ENCODE measurements around the gene KRTAP24-1. TPM values are rescaled to one million over a fixed set of nuclear protein-coding genes. Genes with fewer than 3 reads are reported as not detected.

The KRTAP24-1 gene, protein sequence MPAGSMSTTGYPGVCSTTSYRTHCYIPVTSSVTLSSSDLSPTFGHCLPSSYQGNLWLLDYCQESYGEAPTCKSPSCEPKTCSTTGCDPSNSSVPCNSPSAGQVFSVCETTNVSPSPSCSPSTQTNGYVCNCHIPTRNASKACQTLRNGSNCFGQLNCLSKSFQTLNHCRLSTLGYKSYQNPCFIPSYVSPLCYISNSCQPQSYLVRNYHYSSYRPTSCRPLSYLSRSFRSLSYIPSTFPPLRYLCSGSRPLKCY
- total RNA-seq = not detected in 2 replicates

DNA sequence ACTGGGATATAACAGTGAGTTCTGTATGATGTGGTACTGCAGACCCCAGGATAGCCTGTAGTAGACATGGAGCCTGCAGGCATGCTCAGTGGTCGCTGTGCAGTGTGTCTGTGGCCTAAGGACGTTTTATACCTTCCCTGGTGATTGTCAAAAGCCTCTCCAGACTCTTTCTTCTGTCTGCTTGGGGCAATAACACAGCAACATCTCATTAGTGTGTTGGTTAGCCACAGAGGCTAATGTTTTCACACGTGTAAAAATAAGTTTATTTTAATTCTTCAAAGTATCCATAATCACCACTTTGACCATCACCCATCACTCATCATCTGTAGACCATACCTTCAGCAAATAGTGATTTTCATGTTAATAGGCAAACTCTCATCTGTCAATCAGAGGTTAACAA lies at the start of gene KRTAP24-1:
Gene KRTAP24-1, minus strand, starts transcription at position 101 of the 400 bp plus-strand sequence. Its CDS starts 18 bp downstream, at position 83.
- intact Hi-C loops (cut with micrococcal nuclease) = no loop called here
- no peak within 1 kb of the TSS for H3K4me3 Mint-ChIP-seq (ENCODE audit: low read depth)
- no peaks in the 10 kb centered on the region for H3K36me3 Mint-ChIP-seq (ENCODE audit: low read depth)
- H3K4me1 Mint-ChIP-seq (ENCODE audit: low read depth) = no peaks in the 10 kb centered on the region
- H3K9me3 Mint-ChIP-seq = no peaks in the 10 kb centered on the region
- no peak for DNase-seq (ENCODE audit: low spot score)
- no peaks in the 10 kb centered on the region for H3K27me3 Mint-ChIP-seq (ENCODE audit: low read depth)
- no peak within 1 kb of the TSS for H3K27ac Mint-ChIP-seq

DNA sequence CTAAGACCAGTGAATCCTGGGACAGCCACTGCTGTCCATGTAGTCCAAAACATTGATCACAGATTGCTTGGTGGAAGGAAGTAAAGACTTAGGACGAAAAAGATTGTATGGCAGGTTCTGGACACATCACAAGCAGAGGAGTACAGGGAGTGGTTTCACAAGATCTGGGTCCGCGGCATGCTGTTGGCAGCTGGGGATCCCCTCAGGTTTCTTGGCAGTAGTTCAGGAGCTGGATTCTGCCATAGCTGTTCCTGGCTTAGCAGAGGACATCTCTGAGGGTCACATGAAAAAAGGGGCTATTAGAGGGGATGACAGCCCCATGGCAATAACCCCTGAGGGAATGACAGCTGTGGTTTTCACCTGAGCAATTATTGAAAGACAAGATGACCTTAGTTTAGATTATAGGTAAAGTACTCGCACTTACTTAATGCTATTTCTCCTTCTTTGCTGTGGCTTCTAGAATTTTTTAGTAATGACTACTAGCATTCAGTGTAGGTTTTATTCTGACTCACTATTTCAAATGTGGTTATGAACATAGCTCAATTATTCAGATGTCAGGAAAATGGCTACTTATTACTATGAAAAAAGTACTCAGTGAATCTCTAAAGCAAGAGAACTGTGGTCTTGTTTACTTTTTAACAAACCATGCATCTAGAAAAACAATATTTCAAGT lies 46.6 kb upstream of the KRTAP24-1 start:
- Mint-ChIP-seq H3K4me1 (ENCODE audit: low read depth) (no peaks in the 10 kb centered on the region), H3K27ac (no peak overlapping the region), H3K36me3 (ENCODE audit: low read depth) (no peaks in the 10 kb centered on the region), H3K4me3 (ENCODE audit: low read depth) (no peak overlapping the region), H3K9me3 (peaks cover 5% of the 10 kb centered on the region), H3K27me3 (ENCODE audit: low read depth) (no peaks in the 10 kb centered on the region)
- intact Hi-C loops (cut with micrococcal nuclease) = no loop called here
- DNase-seq (ENCODE audit: low spot score) = no peak

DNA sequence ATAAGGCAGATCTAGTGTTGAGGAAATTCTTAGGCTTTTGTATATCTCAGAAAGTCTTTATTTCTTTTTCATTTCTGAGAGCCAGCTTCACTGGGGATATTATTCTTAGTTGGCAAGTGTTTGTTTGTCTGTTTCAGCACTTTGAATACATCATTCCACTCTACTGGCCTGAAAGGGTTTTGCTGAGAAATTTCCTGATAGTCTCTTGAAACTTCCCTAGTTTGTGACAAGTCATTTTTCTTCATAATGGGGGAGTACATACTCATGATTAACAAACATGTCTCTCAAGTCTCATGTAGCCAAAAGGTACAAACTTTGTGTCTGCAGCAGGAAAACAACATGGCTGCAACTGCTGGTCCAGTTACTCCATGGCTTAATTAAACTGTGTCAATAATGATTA lies 43.6 kb upstream of the KRTAP24-1 start:
- peaks cover 5% of the 10 kb centered on the region for H3K9me3 Mint-ChIP-seq

DNA sequence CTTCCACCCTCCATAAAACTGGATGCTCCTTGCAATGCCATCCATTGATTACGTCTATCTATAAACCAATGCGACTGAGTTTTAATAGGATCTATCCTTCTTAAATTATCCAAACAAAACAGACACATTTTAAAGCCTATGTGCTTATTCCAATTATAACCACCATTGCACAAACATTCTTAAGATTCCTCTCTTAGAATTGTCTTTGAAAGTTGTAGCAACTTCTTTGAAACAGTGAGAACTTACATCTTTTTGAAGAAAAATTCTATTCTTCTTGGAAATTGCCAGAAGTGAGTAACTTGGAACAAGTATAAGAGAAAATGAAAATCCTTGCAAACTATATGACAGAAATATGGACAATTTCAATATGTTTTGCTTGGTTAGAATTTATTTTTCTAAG lies 37.5 kb upstream of the KRTAP24-1 start, which contains the start of gene KRTAP26-1:
Gene KRTAP26-1, minus strand, starts transcription at position 101 of the 400 bp plus-strand sequence. CDS start 280 bp downstream, outside the sequence.
- H3K4me1 Mint-ChIP-seq (ENCODE audit: low read depth) = no peaks in the 10 kb centered on the region
- H3K27me3 Mint-ChIP-seq (ENCODE audit: low read depth) = no peaks in the 10 kb centered on the region
- intact Hi-C loops (cut with micrococcal nuclease) = no loop called here
- H3K27ac Mint-ChIP-seq = no peak within 1 kb of the TSS
- no peaks in the 10 kb centered on the region for H3K36me3 Mint-ChIP-seq (ENCODE audit: low read depth)
- no peak for DNase-seq (ENCODE audit: low spot score)
- H3K9me3 Mint-ChIP-seq = no peaks in the 10 kb centered on the region
- H3K4me3 Mint-ChIP-seq (ENCODE audit: low read depth) = no peak within 1 kb of the TSS

More for the DNA sequence above, 43.6 kb upstream of the KRTAP24-1 start:
- intact Hi-C loops (cut with micrococcal nuclease) = no loop called here
- Mint-ChIP-seq H3K36me3 (ENCODE audit: low read depth) (no peaks in the 10 kb centered on the region), H3K4me3 (ENCODE audit: low read depth) (no peak overlapping the region), H3K27me3 (ENCODE audit: low read depth) (no peaks in the 10 kb centered on the region), H3K27ac (no peak overlapping the region), H3K4me1 (ENCODE audit: low read depth) (no peaks in the 10 kb centered on the region)
- no peak for DNase-seq (ENCODE audit: low spot score)

DNA sequence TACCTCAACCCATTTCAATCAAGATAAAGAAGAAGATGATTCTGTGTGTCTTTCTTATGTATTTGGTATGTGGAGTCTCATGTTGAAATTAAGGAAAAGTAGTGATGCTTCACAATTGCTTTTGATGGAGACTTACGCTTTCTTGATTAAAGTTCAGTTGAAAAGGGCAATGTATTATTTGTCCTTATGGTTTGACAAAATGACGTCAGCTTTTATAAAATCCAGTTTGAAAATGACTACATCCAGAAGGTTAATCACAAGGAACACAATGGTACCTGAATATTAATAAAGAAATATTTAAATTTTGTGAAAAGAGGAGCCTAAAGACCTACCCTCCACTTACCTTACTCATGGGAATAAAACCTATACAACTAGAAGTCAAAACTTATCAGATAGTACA lies 33.0 kb upstream of the KRTAP24-1 start:
- no peak overlapping the region for H3K27ac Mint-ChIP-seq
- DNase-seq (ENCODE audit: low spot score) = no peak
- no peaks in the 10 kb centered on the region for H3K9me3 Mint-ChIP-seq
- no peaks in the 10 kb centered on the region for H3K27me3 Mint-ChIP-seq (ENCODE audit: low read depth)
- no peak overlapping the region for H3K4me3 Mint-ChIP-seq (ENCODE audit: low read depth)
- H3K36me3 Mint-ChIP-seq (ENCODE audit: low read depth) = no peaks in the 10 kb centered on the region
- no peaks in the 10 kb centered on the region for H3K4me1 Mint-ChIP-seq (ENCODE audit: low read depth)
- intact Hi-C loops (cut with micrococcal nuclease) = no loop called here

DNA sequence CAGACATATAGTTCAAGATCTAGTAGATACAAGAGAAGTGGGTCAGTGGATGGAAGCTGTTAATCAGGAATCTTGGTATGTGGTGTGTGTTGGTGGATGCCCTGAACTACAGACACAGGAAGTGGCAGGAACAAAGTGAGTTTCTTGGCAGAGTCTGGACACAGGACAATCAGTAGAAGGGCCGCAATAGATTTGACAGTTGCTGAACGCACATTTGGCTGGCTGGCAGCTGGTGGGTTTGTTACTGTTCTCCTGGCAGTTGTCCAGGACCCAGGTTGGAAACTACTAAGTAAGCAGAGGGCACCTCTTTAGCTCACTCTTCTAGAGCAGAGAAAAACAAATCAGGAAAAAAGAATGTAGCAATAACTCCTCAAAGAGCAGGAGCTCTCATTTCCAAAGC lies 24.1 kb upstream of the KRTAP24-1 start:
- no peaks in the 10 kb centered on the region for H3K9me3 Mint-ChIP-seq
- intact Hi-C loops (cut with micrococcal nuclease) = no loop called here
- H3K27ac Mint-ChIP-seq = no peak overlapping the region
- H3K27me3 Mint-ChIP-seq (ENCODE audit: low read depth) = no peaks in the 10 kb centered on the region
- no peaks in the 10 kb centered on the region for H3K36me3 Mint-ChIP-seq (ENCODE audit: low read depth)
- H3K4me3 Mint-ChIP-seq (ENCODE audit: low read depth) = no peak overlapping the region
- no peak for DNase-seq (ENCODE audit: low spot score)
- H3K4me1 Mint-ChIP-seq (ENCODE audit: low read depth) = no peaks in the 10 kb centered on the region

DNA sequence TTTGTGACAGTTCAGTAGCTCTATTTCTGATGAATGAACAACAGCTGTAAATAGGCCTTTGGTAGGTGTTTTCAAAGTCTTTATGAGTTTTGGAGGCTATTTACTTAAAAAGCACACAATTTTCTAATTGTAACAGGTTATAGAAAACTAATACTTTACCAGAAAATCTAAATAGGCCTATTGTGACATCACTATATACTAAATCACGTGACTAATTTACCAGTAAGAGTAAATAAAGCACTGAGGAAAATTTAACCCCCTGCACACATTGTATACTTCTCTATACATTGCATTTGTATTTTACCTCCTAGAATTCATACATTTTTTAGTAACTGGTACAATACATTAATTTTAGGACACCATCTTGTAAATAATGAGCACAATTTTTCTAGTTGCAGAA lies 22.4 kb upstream of the KRTAP24-1 start:
- Mint-ChIP-seq H3K4me1 (ENCODE audit: low read depth) (no peaks in the 10 kb centered on the region), H3K9me3 (peaks cover 5% of the 10 kb centered on the region), H3K27me3 (ENCODE audit: low read depth) (no peaks in the 10 kb centered on the region), H3K27ac (no peak overlapping the region), H3K4me3 (ENCODE audit: low read depth) (no peak overlapping the region), H3K36me3 (ENCODE audit: low read depth) (no peaks in the 10 kb centered on the region)
- intact Hi-C loops (cut with micrococcal nuclease) = no loop called here
- DNase-seq (ENCODE audit: low spot score) = no peak

DNA sequence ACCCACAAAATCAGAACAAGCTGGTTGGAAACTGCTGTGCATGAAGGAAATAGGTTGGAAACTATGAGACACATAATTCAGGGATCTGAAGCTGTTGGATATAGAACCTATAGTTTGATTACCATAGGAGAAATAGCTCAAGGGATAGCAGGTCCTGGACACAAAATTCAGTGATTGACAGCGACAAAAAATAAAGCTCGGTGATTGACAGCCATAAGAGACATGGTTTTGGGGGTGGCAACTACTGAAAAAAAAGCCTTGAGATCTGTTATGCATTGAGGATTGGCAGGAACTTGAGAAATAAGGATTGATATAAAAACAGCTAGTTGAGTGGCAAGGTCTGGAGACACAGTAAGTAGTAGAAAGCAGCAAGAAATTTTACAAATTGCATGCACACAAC lies 6.5 kb upstream of the KRTAP24-1 start, which contains the start of gene KRTAP25-1:
Gene KRTAP25-1, minus strand, starts transcription at position 300 of the 400 bp plus-strand sequence. Its CDS starts 24 bp downstream, at position 276.
- intact Hi-C loops (cut with micrococcal nuclease) = no loop called here
- H3K4me3 Mint-ChIP-seq (ENCODE audit: low read depth) = no peak within 1 kb of the TSS

DNA sequence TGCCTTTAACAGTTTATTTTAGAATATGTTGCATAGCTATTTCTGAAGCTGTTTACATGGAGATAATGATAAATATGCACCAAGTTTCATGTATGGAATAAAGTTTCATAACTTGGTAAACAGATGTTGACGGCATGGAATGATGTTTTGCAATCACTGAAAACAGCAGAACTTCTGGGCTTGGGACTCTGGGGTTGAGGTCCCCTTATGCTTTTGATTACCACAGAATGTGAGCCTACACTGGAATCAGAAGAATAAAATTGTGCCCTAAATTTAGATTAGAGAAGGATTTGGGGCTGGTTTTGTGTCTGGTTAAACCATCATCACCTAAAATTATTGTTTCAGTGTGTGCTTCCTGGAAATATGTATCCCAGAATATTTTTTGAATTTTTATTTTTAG lies 11.1 kb downstream of the KRTAP24-1 start:
- Mint-ChIP-seq H3K27ac (no peak overlapping the region), H3K9me3 (no peaks in the 10 kb centered on the region), H3K4me1 (ENCODE audit: low read depth) (no peaks in the 10 kb centered on the region), H3K27me3 (ENCODE audit: low read depth) (no peaks in the 10 kb centered on the region), H3K4me3 (ENCODE audit: low read depth) (no peak overlapping the region), H3K36me3 (ENCODE audit: low read depth) (no peaks in the 10 kb centered on the region)
- no peak for DNase-seq (ENCODE audit: low spot score)
- intact Hi-C loops (cut with micrococcal nuclease) = no loop called here

More for the DNA sequence above, 6.5 kb upstream of the KRTAP24-1 start, which contains the start of gene KRTAP25-1:
- Mint-ChIP-seq H3K4me1 (ENCODE audit: low read depth) (no peaks in the 10 kb centered on the region), H3K36me3 (ENCODE audit: low read depth) (no peaks in the 10 kb centered on the region), H3K27ac (no peak within 1 kb of the TSS), H3K9me3 (no peaks in the 10 kb centered on the region), H3K27me3 (ENCODE audit: low read depth) (no peaks in the 10 kb centered on the region)
- no peak for DNase-seq (ENCODE audit: low spot score)

DNA sequence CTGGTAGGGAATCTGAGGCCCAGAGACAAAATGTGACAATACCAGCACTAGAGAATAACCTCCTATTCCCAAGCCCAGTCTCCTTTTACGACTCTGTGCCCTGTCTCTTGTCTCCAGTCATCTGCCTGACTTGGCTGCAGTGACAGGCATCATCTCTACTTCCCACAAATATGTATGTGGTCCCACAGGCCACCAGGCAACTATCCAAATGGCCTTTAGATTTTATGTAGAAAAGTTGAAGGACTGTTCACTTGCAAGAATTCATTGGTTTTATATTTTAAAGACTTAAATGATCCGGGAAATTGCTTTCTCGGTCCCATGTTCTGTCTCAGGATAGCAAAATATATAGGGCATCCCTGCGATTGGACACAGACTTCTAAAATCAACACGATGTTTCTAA lies 11.6 kb downstream of the KRTAP24-1 start:
- Mint-ChIP-seq H3K9me3 (no peaks in the 10 kb centered on the region), H3K4me1 (ENCODE audit: low read depth) (no peaks in the 10 kb centered on the region), H3K27me3 (ENCODE audit: low read depth) (no peaks in the 10 kb centered on the region), H3K27ac (no peak overlapping the region), H3K36me3 (ENCODE audit: low read depth) (no peaks in the 10 kb centered on the region), H3K4me3 (ENCODE audit: low read depth) (no peak overlapping the region)
- DNase-seq (ENCODE audit: low spot score) = no peak
- intact Hi-C loops (cut with micrococcal nuclease) = no loop called here

DNA sequence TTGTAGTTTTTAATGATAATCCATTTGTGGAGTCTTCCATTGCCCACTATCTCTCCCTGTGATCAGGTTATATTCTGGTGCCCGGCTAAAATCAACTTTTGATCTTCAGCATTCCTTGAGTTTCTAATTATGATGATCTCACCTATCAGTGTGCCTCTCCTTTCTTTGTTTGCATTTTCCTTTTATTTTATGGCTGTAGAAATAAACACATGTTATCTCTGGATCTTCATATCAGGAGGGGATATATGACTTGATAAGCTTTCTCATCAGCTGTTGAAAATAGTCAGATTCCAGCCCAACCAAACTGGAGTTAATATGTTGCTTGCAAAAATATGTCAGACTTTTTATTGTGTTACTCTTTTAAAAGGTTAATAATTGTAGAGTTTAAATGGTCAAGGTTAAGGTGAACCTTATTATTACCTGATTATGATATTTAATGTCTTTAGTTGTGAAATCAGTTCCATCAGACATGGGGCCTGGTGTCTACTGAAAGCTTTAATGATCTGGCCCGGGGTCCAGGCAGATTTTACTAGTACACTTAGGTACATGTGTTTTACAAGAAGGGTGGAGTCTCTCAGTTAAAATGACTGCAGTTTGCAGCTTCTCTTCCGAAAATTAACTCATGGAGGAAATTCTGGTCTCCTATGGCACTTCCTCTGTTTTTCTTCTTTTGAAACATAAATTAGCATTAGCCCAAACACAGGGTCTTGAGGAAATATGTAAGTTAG lies 12.8 kb downstream of the KRTAP24-1 start:
- no peak overlapping the region for H3K4me3 Mint-ChIP-seq (ENCODE audit: low read depth)
- no peaks in the 10 kb centered on the region for H3K4me1 Mint-ChIP-seq (ENCODE audit: low read depth)
- no peak overlapping the region for H3K27ac Mint-ChIP-seq

DNA sequence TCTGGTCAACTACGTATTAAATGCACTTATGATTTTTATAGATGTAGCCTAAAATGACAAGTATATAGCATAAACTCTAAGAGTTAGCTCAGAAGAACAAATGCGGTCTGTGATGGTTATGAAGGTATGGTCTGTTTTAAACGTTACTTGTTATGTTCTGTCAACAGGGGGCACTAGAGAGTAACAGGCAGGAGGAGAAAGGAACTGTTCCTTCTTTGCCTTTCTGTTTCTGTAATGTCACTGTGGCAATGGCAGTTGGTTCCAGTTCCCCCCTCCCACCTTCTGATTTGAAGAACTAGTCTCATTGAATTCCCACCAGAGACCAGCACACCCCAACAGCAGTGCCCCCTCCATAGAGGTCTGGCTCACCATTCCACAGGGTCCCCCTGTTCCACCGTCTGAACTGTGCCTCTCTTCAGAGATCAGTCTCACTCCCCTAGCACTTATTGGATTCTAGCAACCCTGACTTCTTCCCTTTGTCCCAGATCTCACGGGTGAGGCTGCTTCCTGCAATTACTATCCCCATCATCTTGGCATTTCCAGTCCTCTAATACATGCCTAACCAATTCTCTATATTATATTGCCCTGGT lies 14.0 kb downstream of the KRTAP24-1 start:
- Mint-ChIP-seq H3K4me1 (ENCODE audit: low read depth) (no peaks in the 10 kb centered on the region), H3K4me3 (ENCODE audit: low read depth) (no peak overlapping the region), H3K9me3 (peaks cover 3% of the 10 kb centered on the region), H3K36me3 (ENCODE audit: low read depth) (no peaks in the 10 kb centered on the region), H3K27me3 (ENCODE audit: low read depth) (no peaks in the 10 kb centered on the region), H3K27ac (no peak overlapping the region)
- intact Hi-C loops (cut with micrococcal nuclease) = no loop called here
- DNase-seq (ENCODE audit: low spot score) = no peak

More for the DNA sequence above, 12.8 kb downstream of the KRTAP24-1 start:
- Mint-ChIP-seq H3K9me3 (peaks cover 3% of the 10 kb centered on the region), H3K27me3 (ENCODE audit: low read depth) (no peaks in the 10 kb centered on the region), H3K36me3 (ENCODE audit: low read depth) (no peaks in the 10 kb centered on the region)
- DNase-seq (ENCODE audit: low spot score) = no peak
- intact Hi-C loops (cut with micrococcal nuclease) = no loop called here

Data from activated T-helper 2 cell treated with anti-CD3 and anti-CD28 coated beads, Interferon-gamma antibody, Interleukin-2, Interleukin-4, amounts not matched to agents 10 μg/mL and 5 μg/mL and 100 μg/mL, durations not matched to agents 14 hours and 24 hours and 36 hours (primary cell).